Bronchial epithelial cell (primary cell): ENCODE data around the gene PLD3. TPM values are rescaled to one million over a fixed set of nuclear protein-coding genes. Genes with fewer than 3 reads are reported as not detected.

Experiments used
- DNase-seq: peaks from one replicate; pipeline ENCODE4 v3.0.0-alpha.2; 2010; ENCODE audit warnings: low read depth
- FAIRE-seq: peaks from 2 replicates; lab custom pipeline; 2011; peaks lifted over from hg19 to GRCh38; lab: Jason Lieb, UNC
- H3K27me3 ChIP-seq: 2 replicates; pipeline ENCODE4 v1.5.1; 2011; ENCODE audit warnings: low read length; ENCODE audit not compliant: control insufficient read depth, insufficient read depth
- H3K36me3 ChIP-seq: 2 replicates; pipeline ENCODE4 v1.5.1; 2011; ENCODE audit warnings: low read length; ENCODE audit not compliant: control insufficient read depth, insufficient read depth
- H3K4me3 ChIP-seq: 2 replicates; pipeline ENCODE4 v1.5.1; 2011; ENCODE audit warnings: mild to moderate bottlenecking, low read depth, low read length, control low read depth
- total RNA-seq: library from RNA; depleted of rRNA; stranded (reverse); fragments of >200 nt; gene quantifications from 2 replicates; pipeline ENCODE4 v1.2.1, GENCODE V29; 2014
- TF ChIP-seq, protein P1 (sequence below): IDR thresholded peaks from 2 replicates; pipeline ENCODE4 v1.5.1; 2011; ENCODE audit warnings: mild to moderate bottlenecking, moderate library complexity, low read length, control low read depth, inconsistent platforms; ENCODE audit not compliant: insufficient read depth, severe bottlenecking

The PLD3 gene
- total RNA-seq, 1 donor from 2014 or later: 162 TPM

DNA sequence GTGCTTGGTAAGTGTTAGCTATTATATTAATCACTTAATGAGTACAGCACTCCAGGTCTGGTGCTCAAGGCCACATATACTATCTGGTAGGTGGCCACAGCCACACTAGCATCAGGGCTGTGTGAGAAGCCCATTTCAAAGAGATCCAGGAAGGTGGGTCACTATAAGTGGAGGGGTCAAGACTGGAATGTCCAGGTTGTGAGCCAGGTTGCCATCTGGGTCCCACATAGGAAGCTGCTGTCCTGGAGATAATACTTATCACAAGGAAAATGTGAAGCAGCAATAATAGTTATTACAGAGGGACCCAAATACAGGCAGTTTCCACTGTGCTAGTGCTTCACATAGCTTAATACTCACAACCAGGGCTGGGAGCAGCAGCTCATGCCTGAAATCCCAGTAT, 13.4 kb upstream of the PLD3 start:
- TF ChIP-seq, protein P1, sequence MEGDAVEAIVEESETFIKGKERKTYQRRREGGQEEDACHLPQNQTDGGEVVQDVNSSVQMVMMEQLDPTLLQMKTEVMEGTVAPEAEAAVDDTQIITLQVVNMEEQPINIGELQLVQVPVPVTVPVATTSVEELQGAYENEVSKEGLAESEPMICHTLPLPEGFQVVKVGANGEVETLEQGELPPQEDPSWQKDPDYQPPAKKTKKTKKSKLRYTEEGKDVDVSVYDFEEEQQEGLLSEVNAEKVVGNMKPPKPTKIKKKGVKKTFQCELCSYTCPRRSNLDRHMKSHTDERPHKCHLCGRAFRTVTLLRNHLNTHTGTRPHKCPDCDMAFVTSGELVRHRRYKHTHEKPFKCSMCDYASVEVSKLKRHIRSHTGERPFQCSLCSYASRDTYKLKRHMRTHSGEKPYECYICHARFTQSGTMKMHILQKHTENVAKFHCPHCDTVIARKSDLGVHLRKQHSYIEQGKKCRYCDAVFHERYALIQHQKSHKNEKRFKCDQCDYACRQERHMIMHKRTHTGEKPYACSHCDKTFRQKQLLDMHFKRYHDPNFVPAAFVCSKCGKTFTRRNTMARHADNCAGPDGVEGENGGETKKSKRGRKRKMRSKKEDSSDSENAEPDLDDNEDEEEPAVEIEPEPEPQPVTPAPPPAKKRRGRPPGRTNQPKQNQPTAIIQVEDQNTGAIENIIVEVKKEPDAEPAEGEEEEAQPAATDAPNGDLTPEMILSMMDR: no peak
- no peaks in the 10 kb centered on the region for H3K27me3 ChIP-seq
- DNase-seq (no peak), FAIRE-seq (no peak)
- peaks cover 12% of the 10 kb centered on the region for H3K36me3 ChIP-seq
- no peak overlapping the region for H3K4me3 ChIP-seq

DNA sequence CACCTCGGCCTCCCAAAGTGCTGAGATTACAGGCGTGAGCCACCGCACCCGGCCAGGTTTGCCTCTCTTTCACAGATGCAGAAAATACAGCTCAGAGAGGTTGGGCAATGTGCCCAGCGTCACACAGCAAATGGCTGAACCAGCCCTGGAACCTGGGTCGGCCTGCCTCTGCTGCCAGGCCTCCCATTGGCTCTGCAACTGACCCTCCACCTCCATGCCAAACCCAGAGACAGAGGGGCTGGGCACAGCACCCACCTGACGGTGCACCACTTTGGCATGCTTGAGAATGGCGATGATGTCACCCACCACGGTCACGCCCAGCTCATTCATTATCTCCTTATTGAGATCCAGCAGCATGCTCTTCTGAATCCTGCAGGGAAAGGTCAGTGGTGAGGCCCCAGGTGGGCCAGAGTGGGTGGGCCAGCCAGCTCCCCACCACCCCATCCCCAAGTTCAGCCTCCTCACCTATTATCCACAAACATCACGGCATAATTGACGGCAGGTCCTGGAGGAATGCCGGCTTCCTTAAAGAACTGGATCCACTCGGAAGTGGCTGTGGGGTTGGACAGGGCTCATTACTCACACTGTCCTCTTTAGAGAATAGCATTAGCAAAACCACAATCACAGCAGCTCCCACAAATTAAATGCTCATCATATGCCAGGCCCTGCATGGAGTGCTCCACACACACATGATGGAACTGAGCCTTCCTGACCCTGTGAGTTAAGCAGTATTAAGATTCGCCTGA, 12.5 kb upstream of the PLD3 start:
- no peak overlapping the region for H3K4me3 ChIP-seq
- peaks cover 11% of the 10 kb centered on the region for H3K36me3 ChIP-seq
- TF ChIP-seq, protein P1: no peak
- no peak for DNase-seq
- peak; percentile 36 for FAIRE-seq
- H3K27me3 ChIP-seq: no peaks in the 10 kb centered on the region

DNA sequence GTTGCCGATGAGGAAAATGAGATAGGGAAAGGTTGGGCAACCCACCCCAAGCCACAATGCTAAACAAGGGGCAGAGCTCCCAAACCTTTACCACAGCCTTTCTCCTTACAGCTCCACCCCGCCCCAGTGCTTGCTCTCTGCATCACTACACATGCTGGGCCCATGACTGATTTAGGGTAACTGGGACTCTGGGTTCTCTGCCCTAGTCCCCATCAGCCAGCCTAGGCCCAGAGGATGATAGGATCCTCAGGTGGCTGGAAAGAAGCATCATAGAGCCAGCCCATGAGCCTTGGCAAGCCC, 11.9 kb upstream of the PLD3 start:
- FAIRE-seq: peak; percentile 84
- no peak overlapping the region for H3K4me3 ChIP-seq
- no peaks in the 10 kb centered on the region for H3K27me3 ChIP-seq
- TF ChIP-seq, protein P1: no peak
- H3K36me3 ChIP-seq: peaks cover 12% of the 10 kb centered on the region
- no peak for DNase-seq

DNA sequence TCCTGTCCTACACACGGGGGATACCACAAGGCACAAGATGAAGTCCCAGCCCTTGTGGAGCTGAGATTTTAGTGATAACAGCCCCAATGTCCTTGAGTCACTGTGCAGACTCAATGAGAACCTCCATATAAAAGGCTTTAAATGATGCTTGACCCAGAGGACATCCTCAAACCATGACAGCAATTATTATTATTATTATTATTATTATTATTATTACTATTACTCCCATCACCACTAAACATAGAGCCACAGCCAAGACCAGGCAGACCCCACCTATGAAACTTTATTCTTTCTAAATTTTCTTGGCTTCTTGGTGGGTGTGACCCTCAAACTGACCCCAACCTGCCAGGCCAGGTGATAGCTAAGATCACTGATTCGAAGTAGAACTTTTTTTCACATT, 11.4 kb upstream of the PLD3 start:
- Histone ChIP-seq H3K27me3 (no peaks in the 10 kb centered on the region), H3K36me3 (peaks cover 13% of the 10 kb centered on the region), H3K4me3 (no peak overlapping the region)
- FAIRE-seq (no peak), DNase-seq (no peak)
- TF ChIP-seq, protein P1: no peak

DNA sequence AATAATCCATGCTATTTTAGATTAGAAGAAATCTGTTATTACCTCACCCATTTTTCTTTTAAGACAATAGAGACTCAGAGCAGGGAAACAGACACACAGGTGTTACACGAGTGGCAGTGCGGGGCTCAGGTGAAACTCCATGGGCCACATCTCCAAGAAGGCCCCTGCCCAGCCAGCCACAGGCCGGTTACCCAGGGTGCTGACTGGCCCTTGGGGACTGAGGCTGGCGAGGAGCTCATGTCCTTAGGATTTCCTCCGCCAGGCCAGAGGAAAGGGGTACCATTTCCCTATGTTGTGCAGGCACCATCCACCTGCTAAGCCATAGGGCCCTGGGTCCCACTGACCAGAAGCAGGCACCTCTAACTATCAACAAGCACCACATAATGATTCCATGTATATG, 10.9 kb upstream of the PLD3 start:
- Histone ChIP-seq H3K27me3 (no peaks in the 10 kb centered on the region), H3K4me3 (no peak overlapping the region), H3K36me3 (peaks cover 12% of the 10 kb centered on the region)
- FAIRE-seq: no peak
- no peak for DNase-seq
- TF ChIP-seq, protein P1: no peak
